HEK293 (cell line): ENCODE results near the gene R3HDM1.
"Not testable (repeated sequence)": the region's sequence is repeated elsewhere in the genome, so short reads cannot be mapped to it uniquely, and the experiment has no call there.

Experiments used
- CTCF ChIA-PET: fragments of 350-600 bp; formaldehyde crosslinking; extraction: SDS; loops from one replicate; lab custom pipeline; 2021; ENCODE audit warnings: antibody characterized with exemption; lab: Yijun Ruan, JAX
- POLR2A ChIA-PET: fragments of 300-600 bp; formaldehyde crosslinking; extraction: SDS; loops from one replicate; lab custom pipeline; 2020; ENCODE audit warnings: antibody characterized with exemption, inconsistent platforms; lab: Yijun Ruan, JAX
- H3K27ac ChIP-seq: fragments of 200-500 bp; sonication (Bioruptor generic); 2 replicates; pipeline ENCODE4 v1.5.1; 2014; ENCODE audit warnings: low read depth, low read length, control low read depth, inconsistent platforms; ENCODE audit errors: extremely low read depth
- H3K36me3 ChIP-seq, 2 experiments: fragments of 200-500 bp in 1 of 2; sonication (Bioruptor generic) in 1 of 2; 1 replicate in 1 of 2; 2 replicates in 1 of 2; pipeline ENCODE4 v1.5.1; 2014 to 2017; ENCODE audit warnings: inconsistent platforms in 2 of 2, low read length in 2 of 2; ENCODE audit not compliant: control insufficient read depth in 2 of 2, insufficient read depth in 1 of 2
- H3K4me1 ChIP-seq: fragments of 200-500 bp; sonication (Bioruptor generic); 2 replicates; pipeline ENCODE4 v1.5.1; 2014; ENCODE audit warnings: mild to moderate bottlenecking, low read length, inconsistent platforms; ENCODE audit not compliant: control insufficient read depth, insufficient read depth
- H3K4me3 ChIP-seq: 2 replicates; pipeline ENCODE4 v1.5.1; 2011; ENCODE audit warnings: low read depth, mild to moderate bottlenecking, control low read depth, low read length, moderate library complexity
- H3K9me3 ChIP-seq: fragments of 200-500 bp; sonication (Bioruptor generic); 2 replicates; pipeline ENCODE4 v1.5.1; 2014; ENCODE audit warnings: low read depth, low read length, inconsistent platforms; ENCODE audit not compliant: control insufficient read depth, insufficient read depth
- KLF10 ChIP-seq: fragments of 450-650 bp; IDR thresholded peaks from 2 replicates; pipeline ENCODE4 v1.5.1; 2018; ENCODE audit warnings: missing biosample characterization, mild to moderate bottlenecking, missing genetic modification characterization
- MZF1 ChIP-seq: fragments of 450-650 bp; formaldehyde crosslinking; IDR thresholded peaks from 2 replicates; pipeline ENCODE4 v1.5.1; 2017; ENCODE audit warnings: missing biosample characterization, missing genetic modification characterization, borderline replicate concordance
- ZNF585B ChIP-seq: fragments of 450-650 bp; formaldehyde crosslinking; IDR thresholded peaks from 2 replicates; pipeline ENCODE4 v1.5.1; 2016; ENCODE audit warnings: missing biosample characterization, missing genetic modification characterization
- ZNF600 ChIP-seq: fragments of 450-650 bp; formaldehyde crosslinking; IDR thresholded peaks from 2 replicates; pipeline ENCODE4 v1.5.1; 2016; ENCODE audit warnings: missing biosample characterization, missing genetic modification characterization
- ZNF623 ChIP-seq: fragments of 450-650 bp; formaldehyde crosslinking; IDR thresholded peaks from 2 replicates; pipeline ENCODE4 v1.5.1; 2016; ENCODE audit warnings: missing biosample characterization, missing genetic modification characterization
- ZNF624 ChIP-seq: fragments of 450-650 bp; formaldehyde crosslinking; IDR thresholded peaks from 2 replicates; pipeline ENCODE4 v1.5.1; 2017; ENCODE audit warnings: missing biosample characterization, missing genetic modification characterization
- ZNF791 ChIP-seq: fragments of 450-650 bp; formaldehyde crosslinking; IDR thresholded peaks from 2 replicates; pipeline ENCODE4 v1.5.1; 2016; ENCODE audit warnings: missing biosample characterization, missing genetic modification characterization
- TF ChIP-seq, protein P1 (sequence below): fragments of 450-650 bp; formaldehyde crosslinking; IDR thresholded peaks from 2 replicates; pipeline ENCODE4 v1.5.1; 2016; ENCODE audit warnings: missing biosample characterization, missing genetic modification characterization, borderline replicate concordance
- TF ChIP-seq, protein P2 (sequence below): fragments of 450-650 bp; formaldehyde crosslinking; IDR thresholded peaks from 2 replicates; pipeline ENCODE4 v1.5.1; 2016; ENCODE audit warnings: missing biosample characterization, missing genetic modification characterization
- TF ChIP-seq, protein P3 (sequence below): fragments of 450-650 bp; formaldehyde crosslinking; IDR thresholded peaks from 2 replicates; pipeline ENCODE4 v1.5.1; 2016; ENCODE audit warnings: missing biosample characterization, missing genetic modification characterization, borderline replicate concordance
- TF ChIP-seq, protein P4 (sequence below): fragments of 450-650 bp; formaldehyde crosslinking; IDR thresholded peaks from 2 replicates; pipeline ENCODE4 v1.5.1; 2016; ENCODE audit warnings: missing biosample characterization, missing genetic modification characterization

The R3HDM1 gene

DNA sequence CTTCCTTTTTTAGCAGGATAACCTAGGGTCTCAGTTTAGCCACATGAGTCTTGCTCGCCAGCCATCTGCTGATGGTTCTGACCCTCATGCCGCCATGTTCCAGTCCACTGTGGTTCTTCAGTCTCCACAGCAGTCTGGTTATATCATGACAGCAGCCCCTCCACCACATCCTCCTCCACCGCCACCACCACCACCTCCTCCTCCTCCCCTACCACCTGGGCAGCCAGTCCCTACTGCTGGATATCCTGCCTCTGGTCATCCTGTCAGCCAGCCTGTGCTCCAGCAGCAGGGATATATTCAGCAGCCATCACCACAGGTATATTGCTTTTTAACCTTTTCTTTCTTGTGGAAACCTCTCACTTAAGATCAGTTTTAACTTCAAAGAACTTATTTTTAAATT, 120.4 kb downstream of the R3HDM1 start (continued):
- TF ChIP-seq, protein P1, sequence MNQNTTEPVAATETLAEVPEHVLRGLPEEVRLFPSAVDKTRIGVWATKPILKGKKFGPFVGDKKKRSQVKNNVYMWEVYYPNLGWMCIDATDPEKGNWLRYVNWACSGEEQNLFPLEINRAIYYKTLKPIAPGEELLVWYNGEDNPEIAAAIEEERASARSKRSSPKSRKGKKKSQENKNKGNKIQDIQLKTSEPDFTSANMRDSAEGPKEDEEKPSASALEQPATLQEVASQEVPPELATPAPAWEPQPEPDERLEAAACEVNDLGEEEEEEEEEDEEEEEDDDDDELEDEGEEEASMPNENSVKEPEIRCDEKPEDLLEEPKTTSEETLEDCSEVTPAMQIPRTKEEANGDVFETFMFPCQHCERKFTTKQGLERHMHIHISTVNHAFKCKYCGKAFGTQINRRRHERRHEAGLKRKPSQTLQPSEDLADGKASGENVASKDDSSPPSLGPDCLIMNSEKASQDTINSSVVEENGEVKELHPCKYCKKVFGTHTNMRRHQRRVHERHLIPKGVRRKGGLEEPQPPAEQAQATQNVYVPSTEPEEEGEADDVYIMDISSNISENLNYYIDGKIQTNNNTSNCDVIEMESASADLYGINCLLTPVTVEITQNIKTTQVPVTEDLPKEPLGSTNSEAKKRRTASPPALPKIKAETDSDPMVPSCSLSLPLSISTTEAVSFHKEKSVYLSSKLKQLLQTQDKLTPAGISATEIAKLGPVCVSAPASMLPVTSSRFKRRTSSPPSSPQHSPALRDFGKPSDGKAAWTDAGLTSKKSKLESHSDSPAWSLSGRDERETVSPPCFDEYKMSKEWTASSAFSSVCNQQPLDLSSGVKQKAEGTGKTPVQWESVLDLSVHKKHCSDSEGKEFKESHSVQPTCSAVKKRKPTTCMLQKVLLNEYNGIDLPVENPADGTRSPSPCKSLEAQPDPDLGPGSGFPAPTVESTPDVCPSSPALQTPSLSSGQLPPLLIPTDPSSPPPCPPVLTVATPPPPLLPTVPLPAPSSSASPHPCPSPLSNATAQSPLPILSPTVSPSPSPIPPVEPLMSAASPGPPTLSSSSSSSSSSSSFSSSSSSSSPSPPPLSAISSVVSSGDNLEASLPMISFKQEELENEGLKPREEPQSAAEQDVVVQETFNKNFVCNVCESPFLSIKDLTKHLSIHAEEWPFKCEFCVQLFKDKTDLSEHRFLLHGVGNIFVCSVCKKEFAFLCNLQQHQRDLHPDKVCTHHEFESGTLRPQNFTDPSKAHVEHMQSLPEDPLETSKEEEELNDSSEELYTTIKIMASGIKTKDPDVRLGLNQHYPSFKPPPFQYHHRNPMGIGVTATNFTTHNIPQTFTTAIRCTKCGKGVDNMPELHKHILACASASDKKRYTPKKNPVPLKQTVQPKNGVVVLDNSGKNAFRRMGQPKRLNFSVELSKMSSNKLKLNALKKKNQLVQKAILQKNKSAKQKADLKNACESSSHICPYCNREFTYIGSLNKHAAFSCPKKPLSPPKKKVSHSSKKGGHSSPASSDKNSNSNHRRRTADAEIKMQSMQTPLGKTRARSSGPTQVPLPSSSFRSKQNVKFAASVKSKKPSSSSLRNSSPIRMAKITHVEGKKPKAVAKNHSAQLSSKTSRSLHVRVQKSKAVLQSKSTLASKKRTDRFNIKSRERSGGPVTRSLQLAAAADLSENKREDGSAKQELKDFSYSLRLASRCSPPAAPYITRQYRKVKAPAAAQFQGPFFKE (tag by site-specific recombination): no peak
- no peak for TF ChIP-seq MZF1 (tag by site-specific recombination)
- TF ChIP-seq KLF10: no peak
- no peak for TF ChIP-seq ZNF624

DNA sequence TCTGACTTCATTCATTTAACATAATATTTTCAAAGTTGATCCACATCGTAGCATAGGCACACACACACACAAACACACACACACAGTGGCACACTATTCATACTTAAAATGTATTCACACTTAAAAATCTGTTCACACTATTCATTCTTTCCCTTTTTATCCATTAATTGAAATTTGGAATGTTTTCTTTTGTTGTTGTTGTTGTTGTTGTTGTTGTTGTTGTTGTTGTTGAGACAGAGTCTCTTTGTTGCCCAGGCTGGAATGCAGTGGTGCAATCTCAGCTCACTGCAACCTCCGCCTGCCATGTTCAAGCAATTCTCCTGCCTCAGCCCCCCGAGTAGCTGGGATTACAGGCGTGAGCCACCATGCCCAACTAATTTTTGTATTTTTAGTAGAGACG, 123.0 kb downstream of the R3HDM1 start:
- POLR2A ChIA-PET: not testable (repeated sequence)

DNA sequence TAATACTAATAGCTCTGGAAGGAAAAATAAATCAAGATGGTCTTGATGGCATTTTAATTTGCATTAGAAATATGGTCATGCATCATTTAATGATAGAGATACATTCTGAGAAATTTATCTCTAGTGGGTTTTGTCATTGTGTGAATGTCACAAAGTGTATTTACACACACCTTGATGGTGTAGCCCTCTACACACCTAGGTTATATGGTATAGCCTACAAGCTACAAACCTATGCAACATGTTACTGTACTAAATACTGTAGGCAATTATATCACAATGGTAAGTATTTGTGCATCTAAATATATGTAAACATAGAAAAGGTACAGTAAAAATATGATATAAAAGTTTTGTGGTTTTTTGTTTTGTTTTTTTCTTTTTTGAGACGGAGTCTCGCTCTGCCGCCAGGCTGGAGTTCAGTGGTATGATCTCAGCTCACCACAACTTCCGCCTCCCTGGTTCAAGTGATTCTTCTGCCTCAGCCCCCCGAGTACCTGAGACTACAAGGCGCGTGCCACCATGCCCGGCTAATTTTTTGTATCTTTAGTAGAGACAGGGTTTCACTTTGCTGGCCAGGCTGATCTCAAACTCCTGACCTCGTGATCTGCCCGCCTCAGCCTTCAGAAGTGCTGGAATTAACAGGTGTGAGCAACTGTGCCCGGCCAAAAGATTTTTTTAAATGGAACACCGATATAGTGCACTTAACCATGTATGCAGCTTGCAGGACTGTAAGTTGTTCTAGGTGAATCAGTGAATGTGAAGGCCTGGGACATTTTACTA, 126.7 kb downstream of the R3HDM1 start:
- no peak overlapping the region for H3K27ac ChIP-seq
- TF ChIP-seq, protein P2, sequence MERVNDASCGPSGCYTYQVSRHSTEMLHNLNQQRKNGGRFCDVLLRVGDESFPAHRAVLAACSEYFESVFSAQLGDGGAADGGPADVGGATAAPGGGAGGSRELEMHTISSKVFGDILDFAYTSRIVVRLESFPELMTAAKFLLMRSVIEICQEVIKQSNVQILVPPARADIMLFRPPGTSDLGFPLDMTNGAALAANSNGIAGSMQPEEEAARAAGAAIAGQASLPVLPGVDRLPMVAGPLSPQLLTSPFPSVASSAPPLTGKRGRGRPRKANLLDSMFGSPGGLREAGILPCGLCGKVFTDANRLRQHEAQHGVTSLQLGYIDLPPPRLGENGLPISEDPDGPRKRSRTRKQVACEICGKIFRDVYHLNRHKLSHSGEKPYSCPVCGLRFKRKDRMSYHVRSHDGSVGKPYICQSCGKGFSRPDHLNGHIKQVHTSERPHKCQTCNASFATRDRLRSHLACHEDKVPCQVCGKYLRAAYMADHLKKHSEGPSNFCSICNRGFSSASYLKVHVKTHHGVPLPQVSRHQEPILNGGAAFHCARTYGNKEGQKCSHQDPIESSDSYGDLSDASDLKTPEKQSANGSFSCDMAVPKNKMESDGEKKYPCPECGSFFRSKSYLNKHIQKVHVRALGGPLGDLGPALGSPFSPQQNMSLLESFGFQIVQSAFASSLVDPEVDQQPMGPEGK (tag by site-specific recombination): no peak
- TF ChIP-seq, protein P3, sequence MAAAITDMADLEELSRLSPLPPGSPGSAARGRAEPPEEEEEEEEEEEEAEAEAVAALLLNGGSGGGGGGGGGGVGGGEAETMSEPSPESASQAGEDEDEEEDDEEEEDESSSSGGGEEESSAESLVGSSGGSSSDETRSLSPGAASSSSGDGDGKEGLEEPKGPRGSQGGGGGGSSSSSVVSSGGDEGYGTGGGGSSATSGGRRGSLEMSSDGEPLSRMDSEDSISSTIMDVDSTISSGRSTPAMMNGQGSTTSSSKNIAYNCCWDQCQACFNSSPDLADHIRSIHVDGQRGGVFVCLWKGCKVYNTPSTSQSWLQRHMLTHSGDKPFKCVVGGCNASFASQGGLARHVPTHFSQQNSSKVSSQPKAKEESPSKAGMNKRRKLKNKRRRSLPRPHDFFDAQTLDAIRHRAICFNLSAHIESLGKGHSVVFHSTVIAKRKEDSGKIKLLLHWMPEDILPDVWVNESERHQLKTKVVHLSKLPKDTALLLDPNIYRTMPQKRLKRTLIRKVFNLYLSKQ (tag by site-specific recombination): no peak
- TF ChIP-seq ZNF585B (tag by site-specific recombination) (no peak), ZNF623 (no peak), ZNF600 (tag by site-specific recombination) (no peak), ZNF791 (tag by site-specific recombination) (no peak)
- TF ChIP-seq, protein P4, sequence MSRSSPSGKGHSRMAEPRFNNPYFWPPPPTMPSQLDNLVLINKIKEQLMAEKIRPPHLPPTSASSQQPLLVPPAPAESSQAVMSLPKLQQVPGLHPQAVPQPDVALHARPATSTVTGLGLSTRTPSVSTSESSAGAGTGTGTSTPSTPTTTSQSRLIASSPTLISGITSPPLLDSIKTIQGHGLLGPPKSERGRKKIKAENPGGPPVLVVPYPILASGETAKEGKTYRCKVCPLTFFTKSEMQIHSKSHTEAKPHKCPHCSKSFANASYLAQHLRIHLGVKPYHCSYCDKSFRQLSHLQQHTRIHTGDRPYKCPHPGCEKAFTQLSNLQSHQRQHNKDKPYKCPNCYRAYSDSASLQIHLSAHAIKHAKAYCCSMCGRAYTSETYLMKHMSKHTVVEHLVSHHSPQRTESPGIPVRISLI (tag by site-specific recombination): no peak
- TF ChIP-seq, protein P1 (tag by site-specific recombination): no peak
- CTCF ChIA-PET: interaction anchor here (1.0 kb wide), 1 partner anchor 10 kb away, joined by 3 read pairs; no protein-coding TSS in a partner anchor
- H3K9me3 ChIP-seq: no peaks in the 10 kb centered on the region
- peaks cover 29 to 45% of the 10 kb centered on the region in 2 experiments for H3K36me3 ChIP-seq
- POLR2A ChIA-PET: no interaction called here
- H3K4me3 ChIP-seq: no peak overlapping the region
- no peaks in the 10 kb centered on the region for H3K4me1 ChIP-seq

More for the DNA sequence above, 123.0 kb downstream of the R3HDM1 start:
- peaks cover 21 to 52% of the 10 kb centered on the region in 2 experiments for H3K36me3 ChIP-seq
- H3K27ac ChIP-seq, H3K9me3 ChIP-seq, CTCF ChIA-PET, H3K4me1 ChIP-seq, H3K4me3 ChIP-seq: not testable (repeated sequence)
